ENCODE results near the gene CREBBP.
"Not testable (repeated sequence)": the region's sequence is repeated elsewhere in the genome, so short reads cannot be mapped to it uniquely, and the experiment has no call there.

Gene CREBBP

DNA sequence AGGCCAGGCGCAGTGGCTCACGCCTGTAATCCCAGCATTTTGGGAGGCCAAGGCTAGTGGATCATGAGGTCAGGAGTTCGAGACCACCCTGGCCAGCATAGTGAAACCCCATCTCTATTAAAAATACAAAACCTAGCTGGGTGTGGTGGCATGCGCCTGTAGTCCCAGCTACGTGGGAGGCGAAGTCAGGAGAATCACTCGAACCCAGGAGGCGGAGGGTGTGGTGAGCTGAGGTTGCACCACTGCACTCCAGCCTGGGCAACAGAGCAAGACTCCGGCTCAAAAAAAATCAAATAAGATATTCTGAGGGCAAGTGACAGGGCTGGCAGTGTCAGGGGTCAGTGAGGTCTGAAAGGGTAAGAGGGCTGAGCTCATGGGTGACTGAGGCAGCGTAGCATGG, 166.1 kb downstream of the CREBBP start:
- DNase-seq (ENCODE audit: low read depth): not testable (repeated sequence)

DNA sequence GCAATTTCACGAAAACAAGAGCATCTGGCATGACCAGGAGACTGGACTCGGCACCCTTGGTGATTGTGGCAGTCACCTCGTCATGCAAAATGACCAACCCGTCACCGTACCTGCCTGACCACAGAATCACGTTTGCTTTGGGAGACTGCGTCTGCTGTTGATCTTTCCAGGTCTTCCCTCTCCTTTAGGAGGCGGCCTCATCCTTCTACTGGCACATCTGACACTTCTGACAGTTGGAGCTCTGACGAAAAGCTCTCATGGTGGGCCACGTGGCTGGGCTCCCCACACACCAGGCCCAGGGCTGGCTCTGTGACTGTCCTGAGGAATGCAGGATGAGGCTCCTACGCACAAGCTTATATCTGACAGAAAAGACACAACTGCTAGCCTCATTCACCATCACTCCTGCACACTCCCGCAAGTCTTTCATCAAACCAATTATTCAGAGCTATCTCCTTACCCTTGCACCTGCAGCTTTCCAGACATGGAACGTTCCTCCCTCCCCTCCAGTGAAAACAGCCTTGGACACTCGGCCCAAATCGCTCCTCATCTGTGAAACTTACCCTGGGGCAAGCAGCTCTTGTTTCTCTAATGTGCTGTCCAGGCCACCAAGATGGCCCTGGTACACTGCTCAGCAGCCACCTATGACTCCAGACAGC, 166.8 kb downstream of the CREBBP start:
- DNase-seq (ENCODE audit: low read depth): no peak

DNA sequence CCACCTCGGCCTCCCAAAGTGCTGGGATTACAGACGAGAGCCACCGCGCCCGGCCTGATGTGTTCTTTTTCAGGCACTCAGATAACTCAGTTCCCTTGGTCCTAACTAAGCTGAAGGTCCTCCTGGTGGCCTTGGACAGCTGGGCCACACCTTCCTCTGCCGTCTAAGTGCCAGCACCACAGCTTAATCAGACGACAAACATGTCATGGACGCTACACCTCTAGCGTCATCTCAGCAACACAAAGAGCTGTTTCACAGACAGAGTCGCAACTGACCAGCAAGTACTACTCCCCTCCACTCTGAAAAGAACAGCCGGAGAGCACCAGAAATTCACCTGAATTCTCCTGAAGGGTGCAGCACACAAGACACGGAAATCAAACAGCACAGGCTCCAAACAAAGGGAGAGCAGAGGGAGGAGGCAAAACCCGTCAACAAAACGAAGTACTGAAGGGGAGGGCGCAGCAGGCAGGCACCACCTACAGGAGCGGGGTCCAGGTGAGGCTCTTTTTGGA, 167.6 kb downstream of the CREBBP start:
- no peak for DNase-seq (ENCODE audit: low read depth)

DNA sequence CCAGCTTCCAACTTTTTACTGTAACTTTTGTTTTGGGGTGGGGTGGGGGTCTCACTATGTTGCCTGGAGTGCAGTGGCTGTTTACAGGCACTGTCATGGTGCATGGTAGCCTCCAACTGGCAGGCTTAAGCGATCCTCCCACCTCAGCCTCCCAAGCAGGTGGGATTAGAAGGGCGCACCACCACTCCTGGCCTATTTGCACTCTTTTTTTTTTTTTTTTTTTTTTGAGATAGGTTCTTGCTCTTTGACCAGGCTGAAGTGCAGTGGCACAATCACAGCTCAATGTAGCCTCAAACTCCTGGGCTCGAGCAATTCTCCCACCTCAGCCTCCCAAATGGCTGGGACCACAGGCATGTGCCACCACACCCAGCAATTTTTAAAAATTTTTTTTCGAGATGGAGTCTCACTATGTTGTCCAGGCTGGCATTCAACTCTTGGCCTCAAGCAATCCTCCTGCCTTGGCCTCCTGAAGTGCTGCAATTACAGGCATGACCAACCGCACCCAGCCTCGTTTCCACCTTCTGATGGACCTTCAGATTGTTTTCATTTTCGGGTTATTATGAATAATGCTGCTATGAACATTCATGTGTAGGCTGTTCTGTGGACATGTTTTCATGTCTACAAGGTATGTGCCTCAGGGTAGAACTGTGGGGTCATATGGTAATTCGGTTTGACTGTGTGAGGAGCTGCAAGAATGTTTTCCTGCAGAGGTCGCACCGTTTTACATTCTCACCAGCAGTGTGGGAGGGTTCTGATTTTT, 174.1 kb downstream of the CREBBP start:
- no peak for DNase-seq (ENCODE audit: low read depth)

DNA sequence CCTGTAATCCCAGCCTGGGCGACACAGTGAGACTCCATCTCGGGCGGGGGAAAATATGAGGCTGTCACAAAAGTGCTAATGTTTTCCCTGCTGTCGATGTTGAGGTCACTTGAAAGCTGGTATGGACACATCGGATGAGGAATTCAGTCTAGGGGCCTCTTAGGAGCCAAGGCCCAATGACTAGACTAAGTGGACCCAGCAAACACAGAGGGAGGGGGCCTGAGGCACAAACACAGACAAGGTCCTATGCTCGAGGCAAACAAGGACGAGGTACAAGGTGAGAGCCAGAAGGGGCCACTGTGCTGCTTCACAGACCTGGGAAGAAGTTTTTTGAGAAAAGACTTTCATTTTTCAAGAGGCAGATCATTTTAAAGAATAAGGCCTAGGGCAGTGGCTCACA, 178.4 kb downstream of the CREBBP start:
- DNase-seq (ENCODE audit: low read depth): no peak

DNA sequence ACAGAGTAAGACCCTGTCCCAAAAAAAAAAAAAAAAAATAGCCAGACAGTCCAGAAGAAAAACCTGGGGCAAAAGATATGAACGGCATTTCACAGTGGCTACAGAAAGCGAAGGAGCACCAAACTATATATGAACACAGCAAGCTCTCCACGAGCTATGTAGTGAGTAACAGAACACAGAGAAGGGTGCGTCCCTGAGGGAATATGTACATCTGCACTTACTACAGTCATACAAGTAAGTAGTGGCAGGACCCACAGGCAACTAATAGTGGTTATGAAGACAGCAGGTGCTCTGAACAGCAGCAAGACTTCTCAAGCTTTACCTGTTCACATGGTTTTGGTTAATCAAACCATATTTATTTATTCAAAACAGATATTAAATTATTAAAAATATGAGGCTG, 179.0 kb downstream of the CREBBP start:
- no peak for DNase-seq (ENCODE audit: low read depth)

DNA sequence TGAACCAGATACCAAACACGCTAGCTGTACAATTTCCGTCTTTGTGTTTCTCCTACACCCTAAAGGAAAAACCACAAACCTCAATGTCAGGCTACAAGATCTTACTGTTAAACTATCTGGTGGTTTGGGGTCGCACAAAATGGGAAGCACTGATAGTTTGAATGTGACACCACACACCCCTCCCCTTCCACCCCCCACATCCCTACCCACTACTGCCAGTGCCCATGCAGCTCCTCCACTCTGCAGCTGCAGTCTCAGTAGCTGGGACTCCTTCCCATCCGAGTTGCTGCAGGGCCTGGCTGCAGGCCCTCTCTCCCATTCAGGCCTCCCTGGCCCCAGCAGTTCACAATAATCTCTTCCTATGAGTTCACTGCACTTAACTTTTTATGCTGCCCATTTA, 181.6 kb downstream of the CREBBP start:
- no peak for DNase-seq (ENCODE audit: low read depth)

DNA sequence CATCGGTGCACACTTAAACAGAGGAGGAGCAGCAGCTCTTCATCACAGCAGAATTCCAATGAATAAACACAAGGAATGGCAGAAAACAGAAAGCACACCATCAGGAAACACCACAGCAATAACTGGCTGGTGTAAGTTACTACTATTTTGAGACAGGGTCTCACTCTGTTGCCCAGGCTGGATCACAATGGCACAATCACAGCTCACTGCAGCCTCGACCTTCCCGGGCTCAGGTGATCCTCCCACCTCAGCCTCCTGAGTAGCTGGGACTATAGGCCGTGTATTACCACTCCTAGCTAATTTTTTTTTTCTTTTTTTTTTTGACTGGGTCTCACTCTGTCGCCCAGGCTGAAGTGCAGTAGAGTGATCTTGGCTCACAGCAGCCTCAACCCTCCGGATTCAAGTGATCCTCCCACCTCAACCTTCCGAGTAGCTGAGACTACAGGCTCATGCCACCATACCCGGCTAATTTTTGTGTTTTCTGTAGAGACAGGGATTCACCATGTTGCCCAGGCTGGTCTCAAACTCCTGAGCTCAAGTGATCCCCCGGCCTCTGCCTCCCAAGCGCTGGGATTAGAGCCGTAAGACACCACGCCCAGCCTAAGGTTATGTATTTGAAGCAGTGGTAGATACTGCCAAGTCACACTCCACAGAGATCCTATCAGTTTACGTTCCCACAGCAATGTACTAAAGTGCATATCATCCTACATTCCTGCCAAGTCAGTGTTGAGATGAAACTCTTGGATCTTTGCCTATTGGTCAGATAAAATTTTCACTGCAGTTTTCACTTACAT, 183.9 kb downstream of the CREBBP start:
- no peak for DNase-seq (ENCODE audit: low read depth)

DNA sequence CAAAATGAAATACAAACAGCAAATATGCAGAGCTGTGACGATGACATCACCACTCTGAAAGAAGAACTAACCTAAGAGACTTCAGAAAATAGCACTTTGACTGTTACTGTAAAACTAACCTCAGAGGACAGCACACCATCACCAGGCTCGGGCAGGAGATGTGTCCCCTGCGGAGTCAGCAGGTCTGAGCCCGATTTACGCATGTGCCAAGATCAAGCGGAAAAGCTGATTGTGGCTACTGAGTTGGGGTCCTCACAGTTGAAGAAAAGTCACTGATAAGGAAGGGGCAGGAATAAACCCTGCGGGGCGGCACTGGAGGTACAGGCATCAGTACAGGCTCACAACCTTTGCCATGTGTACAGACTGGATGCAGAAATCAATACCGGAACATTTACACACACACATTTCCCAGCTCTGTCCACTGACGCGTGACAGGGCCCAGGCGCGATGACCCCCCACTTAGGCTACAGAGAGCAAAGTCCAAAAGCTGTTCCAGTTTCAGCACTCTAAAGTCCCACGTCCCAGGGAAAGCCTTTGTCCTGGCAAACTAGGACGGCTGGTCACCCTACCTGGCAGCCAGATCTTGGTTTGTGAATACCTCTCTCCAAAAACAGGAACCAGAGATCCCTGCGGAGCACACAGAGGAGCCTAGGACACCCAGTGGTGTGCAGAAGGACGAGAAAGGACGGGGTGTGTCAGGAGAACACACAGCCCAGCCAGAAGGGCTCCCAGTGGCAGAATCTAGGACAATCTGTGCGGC, 184.7 kb downstream of the CREBBP start:
- no peak for DNase-seq (ENCODE audit: low read depth)

DNA sequence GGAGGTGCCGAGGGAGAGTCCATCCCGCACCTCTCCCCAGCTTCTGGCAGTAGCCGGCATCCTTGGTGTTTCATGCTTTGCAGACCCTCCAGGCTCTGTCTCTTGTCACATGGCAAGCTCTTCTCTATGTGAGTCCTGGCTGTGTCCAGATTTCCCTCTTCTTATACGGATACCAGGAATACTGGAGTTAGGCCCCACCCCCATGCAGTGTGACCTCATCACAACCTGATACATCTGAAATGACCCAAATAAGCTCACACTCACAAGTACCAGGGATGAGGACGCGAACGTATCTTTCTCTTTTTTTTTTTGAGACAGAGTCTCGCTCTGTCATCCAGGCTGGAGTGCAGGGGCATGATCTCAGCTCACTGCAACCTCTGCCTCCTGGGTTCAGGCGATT, 186.5 kb downstream of the CREBBP start:
- no peak for DNase-seq (ENCODE audit: low read depth)

DNA sequence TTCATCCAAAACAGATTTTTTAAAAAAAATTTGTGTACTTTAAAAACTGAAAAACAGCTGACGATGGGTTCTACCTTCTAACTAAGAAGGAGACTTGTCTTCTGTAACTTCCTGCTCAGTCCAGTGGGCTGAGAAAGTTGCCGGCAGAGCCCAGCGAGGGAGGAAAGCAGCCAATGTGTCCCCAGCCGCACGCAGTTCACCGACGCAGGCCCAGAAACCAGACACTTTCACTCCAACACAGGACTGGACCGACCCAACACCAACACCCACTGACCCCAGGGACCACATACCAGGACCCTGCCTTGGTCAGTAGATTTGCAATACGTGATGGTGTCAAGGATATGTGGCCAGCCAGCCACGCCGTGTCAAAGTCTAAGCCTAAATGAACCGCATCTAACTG, 188.8 kb downstream of the CREBBP start:
- DNase-seq (ENCODE audit: low read depth): no peak

DNA sequence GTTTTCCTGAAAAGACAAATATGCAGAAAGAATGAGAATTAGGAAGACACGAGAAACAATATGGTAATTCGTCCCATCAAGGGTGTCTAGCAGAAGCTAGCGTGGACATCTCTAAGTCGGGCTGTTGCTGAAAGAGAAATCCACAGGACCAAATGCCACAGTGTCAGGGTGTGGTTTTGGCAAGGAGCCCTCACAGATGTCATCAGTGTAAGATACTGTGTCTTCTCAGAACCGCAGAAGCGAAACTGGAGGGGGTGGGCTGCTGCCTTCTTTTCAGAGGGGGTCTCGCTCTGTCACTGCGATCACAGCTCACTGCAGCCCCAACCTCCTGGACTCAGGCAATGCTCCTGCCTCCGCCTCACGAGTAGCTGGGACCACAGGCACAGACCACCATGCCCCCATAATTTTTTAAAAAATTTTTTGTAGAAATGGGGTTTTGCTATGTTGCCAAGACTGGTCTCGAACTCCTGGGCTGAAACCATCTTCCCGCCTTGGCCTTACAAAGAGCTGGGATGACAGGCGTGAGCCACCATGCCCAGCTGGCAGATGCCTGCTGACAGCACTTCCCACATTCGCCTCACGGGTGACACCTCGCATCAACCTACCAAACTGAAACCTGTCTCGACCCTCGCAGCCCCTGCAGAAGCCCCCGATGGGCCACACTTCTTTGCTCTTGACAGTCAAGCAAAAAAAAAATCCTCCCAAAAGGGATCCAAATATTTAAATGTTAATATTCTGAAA, 189.4 kb downstream of the CREBBP start:
- no peak for DNase-seq (ENCODE audit: low read depth)

DNA sequence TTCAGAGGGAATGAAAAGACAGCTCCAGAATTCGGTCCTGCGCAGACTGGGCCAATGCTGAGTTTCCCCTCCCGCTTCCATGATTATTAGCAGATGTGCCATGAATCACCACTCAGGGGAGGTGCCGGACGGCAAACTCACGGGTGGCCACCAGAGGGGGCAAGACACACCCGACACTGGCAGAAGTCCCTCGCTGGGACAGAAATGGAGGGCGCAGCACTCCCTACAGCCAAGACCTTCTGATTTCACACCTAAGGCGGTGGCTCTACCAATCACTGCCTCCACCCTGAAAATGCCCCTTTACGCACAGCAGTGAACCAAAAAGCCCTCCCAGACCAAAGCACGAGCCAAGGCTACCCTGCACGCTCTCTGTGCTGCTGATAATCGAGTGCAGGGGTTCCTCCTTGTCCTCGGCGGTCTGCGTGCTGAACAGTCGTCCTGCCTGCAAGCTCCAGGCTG, 190.0 kb downstream of the CREBBP start:
- DNase-seq (ENCODE audit: low read depth): peak; percentile 67

DNA sequence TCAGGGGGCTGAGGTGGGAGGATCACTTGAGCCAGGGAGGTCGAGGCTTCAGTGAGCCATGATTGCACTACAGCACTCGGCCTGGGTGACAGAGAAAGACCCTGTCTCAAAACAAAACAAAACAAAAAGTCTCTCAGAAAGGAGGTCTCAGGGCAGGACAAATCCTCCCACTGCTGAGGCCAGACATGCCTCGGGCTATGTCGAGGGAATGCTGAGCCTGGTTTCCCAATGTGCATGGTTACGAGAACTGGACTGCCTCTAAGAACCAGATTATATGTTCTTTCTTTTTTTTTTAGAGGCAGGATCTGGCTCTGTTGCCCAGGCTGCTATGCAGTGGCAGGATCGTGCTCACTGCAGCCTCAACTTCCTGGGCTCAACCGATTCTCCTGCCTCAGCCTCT, 190.8 kb downstream of the CREBBP start:
- DNase-seq (ENCODE audit: low read depth): no peak

DNA sequence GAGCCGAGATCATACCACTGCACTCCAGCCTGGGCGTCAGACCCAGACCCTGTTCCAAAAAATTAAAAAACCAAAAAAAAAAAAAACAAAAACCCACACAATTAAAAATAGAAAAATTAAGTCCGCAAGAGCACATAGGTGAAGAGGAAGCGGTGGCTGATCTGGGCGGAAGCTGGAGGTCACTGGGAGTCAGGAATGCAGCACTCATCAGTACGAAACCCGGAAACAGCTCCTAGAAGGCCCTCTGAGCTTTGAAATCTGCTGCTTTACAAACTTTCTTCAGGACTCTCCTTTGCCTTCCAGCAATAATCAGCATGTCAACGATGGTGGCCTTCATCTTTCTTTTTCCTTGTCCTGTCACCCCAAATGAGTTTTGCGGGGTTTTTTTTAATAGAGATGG, 192.7 kb downstream of the CREBBP start:
- no peak for DNase-seq (ENCODE audit: low read depth)

DNA sequence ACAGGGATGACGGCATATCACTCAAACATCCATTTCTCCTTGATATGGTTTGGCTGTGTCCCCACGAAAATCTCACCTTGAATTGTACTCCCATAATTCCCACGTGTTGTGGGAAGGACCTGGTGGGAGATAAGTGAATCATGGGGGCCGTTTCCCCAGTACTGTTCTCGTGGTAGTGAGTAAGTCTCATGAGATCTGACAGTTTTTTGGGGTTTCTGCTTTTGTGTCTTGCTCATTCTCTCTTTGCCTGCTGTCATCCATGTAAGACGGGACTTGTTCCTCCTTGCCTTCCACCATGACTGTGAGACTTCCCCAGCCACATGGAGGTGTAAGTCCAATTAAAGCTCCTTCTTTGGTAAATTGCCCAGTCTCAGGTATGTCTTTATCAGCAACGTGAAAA, 193.5 kb downstream of the CREBBP start:
- DNase-seq (ENCODE audit: low read depth): no peak

DNA sequence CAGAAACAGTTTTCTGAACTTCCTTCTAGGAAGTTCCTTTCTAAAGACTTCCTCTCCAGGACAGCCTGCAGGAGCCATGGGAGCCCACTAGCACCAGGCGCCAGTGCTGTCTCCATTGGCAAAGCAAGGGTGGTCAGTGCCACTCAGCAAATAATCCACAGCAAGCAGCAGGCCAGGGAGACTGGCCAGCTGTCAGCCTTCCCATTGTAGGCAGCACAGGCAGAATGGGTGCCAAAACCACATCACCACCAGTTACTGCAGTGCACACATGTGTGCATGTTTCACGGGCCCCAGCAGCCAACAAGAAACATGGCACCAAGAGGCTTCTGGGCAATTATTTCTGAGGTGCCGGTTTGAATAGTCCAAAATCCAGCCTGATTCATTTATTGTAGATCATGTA, 199.3 kb downstream of the CREBBP start:
- DNase-seq (ENCODE audit: low read depth): no peak

DNA sequence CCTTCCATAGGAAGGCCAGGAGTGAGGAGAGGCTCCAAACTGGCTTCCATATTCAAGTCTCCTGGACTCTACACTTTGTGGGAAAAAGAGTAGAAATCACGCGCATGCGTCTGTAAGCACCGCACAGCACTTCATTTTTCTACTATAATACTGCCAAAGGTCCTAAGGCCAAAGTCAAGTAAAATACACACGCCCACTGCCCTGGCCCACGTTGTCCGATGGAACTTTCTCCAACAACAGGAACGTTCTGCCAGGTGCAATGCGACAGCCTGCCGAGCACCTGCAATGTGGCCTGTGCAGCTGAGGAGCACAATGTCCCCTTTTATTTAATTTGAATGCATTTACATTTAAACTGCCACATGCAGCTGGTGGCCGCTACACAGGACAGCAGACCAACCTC, 202.5 kb downstream of the CREBBP start:
- no peak for DNase-seq (ENCODE audit: low read depth)

DNA sequence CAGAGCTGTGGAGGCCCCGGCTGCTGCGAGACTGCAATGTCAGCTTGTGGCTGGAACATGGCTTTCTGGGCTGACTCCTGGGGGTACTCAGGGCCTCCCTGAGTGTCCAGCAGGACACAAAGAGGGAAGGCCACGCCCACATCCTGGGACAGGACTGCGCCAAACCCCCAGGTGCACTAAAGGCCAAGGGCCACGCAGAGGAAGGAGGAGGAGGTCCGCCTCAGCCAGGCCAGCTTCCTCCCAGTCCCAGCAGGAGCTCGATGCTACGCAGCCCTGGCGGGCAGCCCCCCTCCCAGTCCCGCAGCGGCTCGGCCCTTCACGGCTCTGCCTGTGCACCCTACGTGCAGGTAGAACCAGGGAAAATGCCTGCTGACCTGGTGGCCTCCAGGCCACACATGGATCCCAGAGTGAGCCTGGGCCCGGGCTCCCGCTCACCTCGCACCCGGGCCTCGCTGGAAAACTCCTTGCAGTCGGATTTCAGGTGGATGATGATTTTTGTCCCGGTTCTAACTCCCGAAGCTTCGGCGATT, 204.8 kb downstream of the CREBBP start:
- no peak for DNase-seq (ENCODE audit: low read depth)
